ENCODE data around the gene PPIF. TPM values are rescaled to one million over a fixed set of nuclear protein-coding genes. Genes with fewer than 3 reads are reported as not detected.

Gene PPIF
- polyA plus RNA-seq, 1 donor = 19.9 TPM

DNA sequence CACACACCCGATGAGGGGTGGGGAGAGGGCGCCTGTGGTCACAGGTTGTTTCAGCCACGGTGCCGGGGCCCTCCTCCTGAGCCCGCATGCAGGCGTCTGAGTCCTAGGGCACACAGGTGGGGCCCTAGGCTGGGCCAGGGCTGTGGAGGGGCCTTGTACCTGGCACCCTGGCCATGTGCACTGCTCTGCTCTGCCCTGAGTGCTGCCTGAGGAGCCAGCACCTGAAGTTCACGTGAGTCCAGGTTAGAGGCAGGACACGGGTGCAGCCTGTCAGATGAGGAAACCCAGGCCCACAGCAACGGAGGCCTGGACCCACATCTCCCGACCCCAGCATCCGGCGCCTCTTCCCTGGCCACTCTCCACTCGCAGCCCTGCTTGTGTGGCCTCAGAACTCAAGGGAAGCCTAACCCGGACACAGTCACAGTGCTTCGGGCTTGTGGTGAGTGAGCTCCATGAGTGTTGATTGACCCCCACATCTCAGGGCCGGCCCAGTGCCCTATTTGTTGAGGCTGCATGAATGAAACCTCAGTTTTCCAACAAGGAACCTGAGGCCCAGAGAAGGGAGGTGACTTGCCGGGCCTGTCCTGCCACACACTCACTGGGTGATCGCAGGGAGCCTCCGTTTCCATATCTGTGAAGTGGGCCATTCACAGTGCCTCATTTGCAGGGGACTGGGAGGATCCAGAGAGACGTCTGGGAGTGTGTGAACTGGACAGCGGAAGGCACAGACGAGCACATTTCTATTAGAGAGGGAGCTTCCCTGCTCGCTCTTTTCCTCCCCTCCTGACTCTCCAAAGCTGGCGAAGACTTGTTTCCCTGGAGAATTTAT, 39.6 kb downstream of the PPIF start:
- DNase-seq (ENCODE audit: low read depth) = no peak

DNA sequence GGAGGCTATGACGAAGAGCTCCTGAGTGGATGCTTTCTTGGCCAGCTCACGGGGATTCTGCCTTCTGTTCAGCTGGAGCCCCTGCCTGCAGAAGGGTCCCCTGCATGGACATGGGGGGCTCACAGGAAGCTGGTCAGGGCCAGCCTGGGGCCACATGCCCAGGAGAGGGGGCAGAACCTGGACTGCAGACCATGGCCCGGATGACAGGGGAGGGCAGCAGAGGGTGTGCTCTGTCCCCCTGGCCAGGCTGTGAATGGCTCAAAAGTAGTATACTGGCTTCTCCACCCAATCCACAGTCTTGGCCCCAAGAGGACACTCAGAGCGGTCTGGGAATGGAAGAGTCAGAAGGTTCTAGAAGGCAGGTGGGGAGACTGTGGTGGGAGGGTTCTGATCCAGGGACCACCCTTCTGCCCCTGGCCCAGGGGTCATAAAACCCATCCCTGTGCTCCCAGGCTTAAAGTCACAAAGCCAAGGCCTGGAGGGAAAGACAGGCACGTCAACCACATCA, 40.3 kb downstream of the PPIF start:
- DNase-seq (ENCODE audit: low read depth) = no peak

DNA sequence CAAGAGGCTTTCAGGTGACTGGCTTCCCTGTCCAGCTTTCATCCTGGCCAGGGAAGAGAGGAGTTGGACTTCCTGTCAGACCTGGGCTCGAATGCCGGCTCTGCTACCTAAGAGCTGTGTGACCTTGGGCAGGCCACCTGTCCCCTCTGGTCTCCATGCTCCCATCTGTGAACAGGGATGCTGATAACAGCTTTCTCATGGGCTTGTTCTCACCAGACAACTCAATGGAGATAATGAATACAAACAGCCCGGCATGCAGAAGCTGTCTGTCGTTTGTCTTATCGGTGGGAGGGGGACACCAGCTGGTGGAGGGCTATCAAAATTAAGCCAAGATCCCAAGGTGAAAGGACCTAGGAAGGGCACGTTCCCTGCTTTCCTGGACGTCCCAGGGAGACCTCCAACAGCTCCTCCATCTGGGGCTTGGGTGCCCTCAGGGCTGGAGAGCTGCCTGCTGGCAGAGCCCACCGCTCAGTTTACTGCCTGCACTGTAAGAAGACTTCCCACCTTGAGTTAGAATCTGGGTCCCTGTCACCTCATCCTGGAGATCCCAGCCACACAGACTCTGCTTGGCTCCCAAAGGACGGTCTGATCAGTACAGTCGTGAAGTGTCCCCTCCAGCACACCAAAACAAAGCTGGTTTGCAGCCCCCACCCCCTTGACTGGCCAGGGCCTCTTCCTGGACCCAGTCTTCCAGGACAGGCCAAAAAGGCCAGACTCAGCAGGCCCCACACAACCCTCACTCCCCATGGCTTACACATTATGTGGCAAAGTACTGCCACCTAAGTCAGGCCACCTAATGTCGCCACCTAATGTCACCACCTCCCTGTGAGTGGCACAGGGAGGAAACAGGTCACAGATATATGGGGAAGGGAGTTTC, 40.9 kb downstream of the PPIF start:
- DNase-seq (ENCODE audit: low read depth) = no peak

DNA sequence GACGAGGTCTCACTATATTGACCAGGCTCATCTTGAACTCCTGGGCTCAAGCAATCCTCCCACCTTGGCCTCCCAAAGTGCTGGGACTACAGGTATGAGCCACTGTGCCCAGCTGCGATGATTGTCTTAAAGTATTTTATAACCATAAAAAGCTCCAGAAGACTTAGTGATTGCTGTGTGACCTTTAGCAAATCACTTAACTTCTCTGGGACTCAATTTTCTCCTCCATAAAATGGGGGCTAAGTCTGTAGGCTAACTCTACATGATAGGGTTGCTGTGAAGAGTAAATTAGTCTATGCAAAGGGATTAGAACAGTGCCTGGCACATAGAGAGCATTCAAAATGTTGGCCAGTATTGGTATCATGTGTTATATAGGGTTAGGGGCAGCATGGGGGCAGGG, 42.8 kb downstream of the PPIF start:
- no peak for DNase-seq (ENCODE audit: low read depth)

DNA sequence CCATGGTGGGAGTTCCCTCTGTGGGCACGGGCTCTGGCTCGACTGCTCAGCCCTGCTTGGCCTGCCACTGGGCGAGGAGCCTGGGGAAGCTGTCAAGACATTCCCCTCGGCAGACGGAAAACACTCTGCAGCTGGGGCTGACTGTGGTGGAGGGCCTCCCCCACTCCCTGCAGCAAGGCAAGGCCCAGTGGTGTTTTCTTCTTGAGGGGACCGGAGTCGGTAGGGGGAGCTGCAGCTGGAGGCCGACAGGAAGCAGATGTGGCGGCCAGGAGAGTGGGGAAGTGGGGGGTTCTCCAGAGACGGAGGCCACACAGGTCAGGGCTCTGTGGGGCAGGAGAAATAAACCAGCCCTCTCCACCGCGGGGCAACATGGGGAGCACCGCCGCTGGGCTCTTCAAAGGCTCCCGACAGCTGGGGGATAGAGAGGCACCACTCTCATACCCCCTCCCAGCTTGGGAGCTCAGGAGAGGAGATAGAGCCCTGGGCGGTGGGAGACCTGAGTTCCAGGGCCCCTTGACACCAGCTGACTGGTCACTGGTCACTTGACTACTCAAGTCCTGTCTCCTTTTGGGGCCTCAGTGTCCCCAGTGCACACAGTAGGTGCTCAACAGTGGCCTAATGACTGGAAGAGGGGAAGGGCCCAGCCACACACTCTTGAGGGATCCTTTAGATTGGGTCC, 43.4 kb downstream of the PPIF start:
- no peak for DNase-seq (ENCODE audit: low read depth)

DNA sequence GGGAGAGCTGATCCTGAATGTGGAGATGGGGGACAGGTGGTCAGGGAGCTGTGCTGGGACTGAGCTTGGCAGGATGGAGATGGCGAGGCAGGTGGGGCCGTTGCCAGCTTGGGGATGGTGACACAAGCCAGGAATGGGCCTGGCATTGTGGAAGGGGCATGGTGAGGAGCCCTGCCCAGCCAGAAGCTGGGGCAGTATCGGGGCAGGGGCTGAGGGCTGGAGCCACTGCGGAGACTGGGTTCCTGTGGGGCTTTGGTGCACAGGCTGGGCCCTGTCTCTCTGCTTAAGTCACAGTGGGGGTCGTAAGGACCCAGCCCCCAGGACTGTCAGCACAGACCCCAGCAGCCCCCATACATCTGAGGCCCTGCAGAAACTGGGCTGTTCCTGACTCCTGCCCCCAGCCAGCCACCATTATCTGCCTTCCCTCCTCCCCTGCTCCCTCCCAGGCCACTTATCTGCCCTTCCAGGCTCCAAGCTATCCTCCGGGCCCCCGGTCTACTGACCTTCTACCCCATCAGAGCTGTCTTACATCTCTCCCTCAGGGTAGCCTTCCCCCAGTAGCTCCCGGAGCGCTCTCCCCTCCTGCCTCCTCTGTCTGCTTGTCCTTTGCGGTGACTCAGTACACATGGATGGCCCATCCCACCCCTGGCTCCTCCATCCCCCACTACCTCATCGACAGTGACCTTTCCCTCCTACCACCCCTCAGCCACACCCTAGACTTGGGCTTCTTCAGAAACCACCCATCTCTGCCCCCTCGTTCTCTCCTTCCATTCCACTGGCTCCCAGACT, 44.2 kb downstream of the PPIF start:
- no peak for DNase-seq (ENCODE audit: low read depth)

DNA sequence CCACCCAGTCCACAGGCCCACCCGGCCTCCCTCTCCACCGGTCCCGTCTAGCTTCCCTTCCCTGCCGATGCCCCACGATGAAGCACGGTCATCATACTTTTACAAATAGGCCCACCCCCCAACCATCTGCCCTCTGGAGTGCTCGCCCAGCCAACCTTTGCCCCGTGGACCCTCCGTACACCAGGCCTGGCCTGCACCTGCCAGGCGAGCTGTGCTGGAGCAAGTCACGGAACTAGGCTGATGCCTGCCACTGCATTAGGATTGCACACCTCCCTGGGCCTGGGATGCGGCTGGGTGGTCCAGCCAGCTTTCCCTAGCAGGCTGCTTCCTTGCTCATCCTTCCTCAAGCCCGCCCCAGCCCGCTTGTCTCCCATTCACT, 44.7 kb downstream of the PPIF start:
- no peak for DNase-seq (ENCODE audit: low read depth)

DNA sequence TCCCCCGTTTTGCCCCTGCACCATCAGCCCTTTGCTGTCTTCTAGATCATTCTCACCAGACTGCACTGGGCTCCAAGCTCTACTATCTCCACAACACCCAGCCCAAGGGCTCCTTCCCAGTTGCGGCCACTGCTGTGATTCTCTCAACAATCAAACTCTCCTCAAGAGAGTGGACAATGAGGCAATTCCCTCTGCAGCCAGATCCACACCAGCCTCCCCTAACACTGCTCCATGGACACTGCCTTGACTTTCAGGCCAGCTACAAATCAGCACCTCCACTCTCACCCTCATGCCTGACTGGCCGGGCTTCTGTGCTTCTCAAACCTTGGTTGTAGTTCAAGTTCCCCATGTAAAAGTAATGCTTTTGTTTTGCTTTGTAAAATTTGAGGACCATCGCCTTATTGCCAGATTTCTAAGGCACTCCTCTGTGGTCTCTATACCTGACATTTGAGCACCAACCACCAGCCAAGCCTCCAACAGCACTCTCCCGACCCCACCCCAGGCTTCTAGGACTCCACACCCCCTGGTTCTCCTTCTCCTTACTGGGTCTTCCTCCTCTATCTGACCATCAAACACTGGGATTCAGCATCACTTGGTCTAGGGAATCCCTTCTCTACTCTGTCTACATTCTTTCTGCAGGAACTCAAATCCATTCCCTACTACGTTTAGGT, 45.4 kb downstream of the PPIF start:
- no peak for DNase-seq (ENCODE audit: low read depth)

DNA sequence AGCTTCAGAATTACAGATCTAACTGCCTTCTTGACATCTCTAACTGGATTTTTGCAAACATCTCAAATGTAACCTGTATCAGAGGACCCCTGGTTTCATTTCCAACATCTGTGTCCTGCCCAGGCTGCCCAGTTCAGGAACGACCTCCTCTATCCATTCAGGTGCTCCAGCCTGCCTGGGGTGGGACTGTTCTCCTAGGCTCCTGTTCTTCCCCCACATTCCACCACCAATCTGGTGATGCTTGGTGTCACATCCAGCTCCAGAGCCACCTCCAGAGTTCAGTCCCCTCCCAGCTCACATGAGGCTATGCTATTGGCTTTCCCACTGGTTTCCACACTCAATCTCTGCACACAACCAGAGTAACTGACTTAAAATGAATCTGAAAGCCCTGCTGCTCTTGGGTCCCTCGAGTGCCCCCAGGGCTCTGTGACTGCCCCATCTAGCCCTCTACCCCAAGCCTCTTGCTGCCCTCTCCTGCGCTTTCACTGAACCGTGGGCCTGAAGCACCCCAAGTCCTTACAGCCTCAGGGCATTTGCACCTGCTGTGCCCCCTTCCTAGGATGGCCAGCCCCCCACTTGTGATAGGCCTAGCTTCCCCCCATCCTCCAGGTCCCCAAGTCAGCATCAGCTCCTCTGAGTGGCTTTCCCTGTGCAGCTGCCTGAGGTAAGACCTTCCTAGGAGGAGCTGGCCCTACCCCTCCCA, 46.1 kb downstream of the PPIF start:
- DNase-seq (ENCODE audit: low read depth) = no peak

DNA sequence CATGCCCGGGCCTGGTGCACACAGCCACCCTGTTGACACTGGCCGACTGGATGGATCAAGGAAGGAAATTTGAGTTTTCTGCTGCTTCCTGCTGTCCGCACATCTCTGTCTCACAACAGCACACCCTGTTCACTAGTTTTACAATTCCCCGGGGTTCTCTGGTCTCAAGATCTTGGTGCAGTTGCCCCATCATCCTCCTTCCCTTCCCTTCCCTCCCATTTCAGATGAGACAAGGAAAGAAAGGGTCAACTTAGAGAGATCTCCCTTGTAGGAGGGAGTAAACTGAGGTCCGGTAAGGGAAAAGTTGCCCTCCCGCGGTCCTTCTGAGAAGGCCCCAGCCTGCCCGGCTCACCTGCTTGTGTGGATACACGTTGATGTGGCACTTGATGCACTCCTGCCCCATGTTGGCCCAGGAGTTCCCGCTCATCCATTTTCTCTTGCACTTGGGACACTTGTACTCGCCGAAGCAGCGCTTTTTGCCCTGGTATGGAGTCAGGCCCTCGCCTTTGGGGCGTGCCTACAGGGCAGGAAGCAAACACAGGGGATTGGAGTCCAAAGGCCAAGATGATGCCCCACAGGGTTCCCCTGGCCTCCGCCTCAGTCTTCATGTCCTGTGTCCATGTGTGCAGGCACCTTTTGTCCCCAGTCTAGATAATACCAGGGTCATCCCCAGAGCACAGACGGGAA, 46.8 kb downstream of the PPIF start:
- DNase-seq (ENCODE audit: low read depth) = no peak

DNA sequence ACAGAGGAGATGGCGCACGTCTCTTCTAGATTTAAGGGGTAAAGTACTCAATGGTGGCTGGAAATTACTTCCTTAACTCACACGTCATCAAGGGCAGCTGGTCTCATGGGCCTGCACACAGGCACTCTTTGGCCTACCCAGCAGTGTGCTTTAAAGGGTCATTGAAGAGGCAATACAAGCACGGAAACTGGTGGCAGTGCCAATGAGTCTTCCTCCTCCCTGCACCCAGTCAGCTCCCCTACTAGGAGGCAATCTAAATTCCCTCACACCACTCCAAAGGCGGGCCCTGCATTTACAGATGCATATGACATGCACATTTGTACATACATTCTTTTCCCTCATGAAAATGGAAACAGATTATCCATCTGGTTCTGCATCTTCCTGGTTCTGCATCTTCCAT, 47.4 kb downstream of the PPIF start:
- no peak for DNase-seq (ENCODE audit: low read depth)

DNA sequence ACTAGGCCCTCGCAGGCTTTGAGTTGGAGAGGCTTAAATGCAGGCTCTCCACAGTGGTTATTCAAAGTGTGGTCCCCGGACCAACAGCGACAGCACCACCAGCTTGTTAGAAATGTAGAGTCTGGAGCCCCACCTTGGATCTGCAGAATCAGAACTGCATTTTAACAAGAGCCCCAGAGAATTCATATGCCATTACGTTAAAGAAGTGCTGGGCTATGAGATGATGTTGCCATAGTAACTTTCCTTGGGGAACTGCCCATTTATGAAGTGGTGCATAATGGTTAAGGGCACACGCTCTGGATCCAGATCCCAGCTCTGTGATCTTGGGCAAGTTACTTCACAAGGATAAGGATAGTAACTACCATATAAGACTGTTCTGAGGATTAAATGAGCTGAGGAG, 49.3 kb downstream of the PPIF start:
- no peak for DNase-seq (ENCODE audit: low read depth)

DNA sequence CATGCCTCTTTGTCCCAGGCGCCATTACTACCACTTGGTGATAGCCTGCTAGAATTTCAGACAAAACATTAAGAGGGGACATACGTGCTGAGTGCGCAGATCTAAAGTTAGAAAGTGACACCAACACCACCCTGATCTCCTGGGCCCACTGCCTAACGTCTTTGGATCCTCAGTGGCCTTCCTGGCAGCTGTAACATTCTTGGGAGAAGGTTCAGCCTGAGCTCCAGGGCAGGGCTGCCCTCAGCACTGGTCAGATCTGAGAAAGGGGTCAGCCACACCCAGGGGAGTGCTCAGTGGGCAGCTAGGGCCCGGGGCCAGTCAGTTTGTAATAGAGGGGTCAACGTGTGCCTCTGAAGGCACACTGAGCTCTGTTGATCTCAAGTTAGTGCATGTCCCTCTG, 49.8 kb downstream of the PPIF start:
- DNase-seq (ENCODE audit: low read depth) = no peak

DNA sequence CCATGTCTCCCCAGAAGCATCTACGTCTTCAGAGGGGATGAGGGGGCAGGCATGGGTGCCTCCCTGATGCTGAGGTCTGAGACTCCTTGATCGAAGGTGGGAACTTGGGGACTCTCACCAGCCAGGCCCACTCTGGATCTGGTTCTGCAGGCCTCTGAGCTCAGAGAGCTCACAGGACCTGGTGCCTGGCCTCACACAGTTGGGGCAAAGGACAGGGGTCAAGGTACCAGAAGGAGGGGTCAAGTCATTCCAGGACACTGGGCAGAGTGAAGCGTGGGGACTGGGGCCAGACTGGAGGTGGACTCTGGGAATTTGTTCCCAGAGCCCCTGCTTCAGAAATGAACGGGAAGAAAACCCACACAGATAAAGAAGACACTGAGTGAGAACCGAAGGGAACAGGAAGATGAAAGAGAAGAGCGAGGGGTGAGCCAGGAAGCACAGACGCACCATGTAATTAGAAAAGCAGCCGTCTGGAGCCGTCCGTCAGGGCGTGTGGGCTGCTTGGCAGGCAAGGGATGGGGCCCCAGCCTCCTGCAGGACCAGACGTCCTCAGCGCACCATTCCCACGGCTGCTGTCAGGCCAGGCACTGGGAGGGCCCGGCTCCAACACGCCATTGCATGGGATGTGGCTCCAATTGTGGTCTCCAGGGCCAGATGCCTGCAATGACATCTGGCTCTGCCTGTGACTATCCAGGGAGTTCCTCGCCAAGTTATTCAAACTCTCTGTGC, 50.5 kb downstream of the PPIF start:
- DNase-seq (ENCODE audit: low read depth) = no peak

DNA sequence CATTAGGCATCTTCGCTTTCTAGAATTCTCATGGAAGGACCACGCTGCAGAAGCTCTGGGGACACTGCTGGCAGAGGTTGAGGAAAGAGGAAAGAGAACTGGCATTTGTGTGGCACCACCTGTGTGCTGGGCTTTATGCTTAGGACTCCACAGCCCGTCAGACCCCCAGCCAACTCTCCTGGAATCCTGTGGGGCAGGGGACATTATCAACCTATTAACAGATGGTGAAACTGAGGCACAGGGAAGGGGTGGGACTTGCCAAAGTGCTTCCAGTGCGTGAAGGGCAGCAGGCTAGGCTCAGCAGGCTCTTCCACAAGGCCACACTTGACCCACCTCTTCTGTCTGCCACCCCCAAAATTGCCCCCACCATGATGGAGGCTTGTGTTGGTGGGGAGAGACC, 51.4 kb downstream of the PPIF start:
- DNase-seq (ENCODE audit: low read depth) = no peak

DNA sequence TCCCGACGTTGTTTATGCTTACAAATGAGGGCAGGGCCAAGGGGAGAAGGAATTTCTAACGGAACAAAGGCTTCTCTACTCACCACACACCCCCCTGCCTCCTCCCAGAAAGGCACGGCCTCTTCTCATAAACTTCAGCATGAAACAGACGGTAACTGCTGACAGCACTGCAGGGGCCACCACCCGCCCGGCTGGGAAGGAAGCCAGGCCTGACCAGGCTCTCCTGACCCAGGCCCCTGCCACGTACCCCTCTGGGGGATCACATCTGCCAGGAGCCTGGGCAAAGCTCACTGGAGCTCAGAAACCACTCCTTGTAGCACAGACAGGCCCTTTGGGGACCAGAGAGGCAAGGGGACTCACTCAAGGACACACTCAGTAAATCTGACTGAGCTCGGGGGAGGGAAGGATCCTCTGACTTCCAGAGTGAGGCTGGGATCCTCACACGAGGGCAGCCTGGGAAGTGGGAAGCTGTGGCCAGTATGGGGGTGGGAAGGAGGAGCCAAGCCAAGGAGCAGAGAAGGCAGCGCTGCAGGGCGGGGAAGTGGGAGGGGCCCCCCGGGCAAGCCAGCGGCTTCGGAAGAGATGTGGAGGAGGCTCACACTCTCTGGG, 52.1 kb downstream of the PPIF start:
- DNase-seq (ENCODE audit: low read depth) = peak; percentile 68

DNA sequence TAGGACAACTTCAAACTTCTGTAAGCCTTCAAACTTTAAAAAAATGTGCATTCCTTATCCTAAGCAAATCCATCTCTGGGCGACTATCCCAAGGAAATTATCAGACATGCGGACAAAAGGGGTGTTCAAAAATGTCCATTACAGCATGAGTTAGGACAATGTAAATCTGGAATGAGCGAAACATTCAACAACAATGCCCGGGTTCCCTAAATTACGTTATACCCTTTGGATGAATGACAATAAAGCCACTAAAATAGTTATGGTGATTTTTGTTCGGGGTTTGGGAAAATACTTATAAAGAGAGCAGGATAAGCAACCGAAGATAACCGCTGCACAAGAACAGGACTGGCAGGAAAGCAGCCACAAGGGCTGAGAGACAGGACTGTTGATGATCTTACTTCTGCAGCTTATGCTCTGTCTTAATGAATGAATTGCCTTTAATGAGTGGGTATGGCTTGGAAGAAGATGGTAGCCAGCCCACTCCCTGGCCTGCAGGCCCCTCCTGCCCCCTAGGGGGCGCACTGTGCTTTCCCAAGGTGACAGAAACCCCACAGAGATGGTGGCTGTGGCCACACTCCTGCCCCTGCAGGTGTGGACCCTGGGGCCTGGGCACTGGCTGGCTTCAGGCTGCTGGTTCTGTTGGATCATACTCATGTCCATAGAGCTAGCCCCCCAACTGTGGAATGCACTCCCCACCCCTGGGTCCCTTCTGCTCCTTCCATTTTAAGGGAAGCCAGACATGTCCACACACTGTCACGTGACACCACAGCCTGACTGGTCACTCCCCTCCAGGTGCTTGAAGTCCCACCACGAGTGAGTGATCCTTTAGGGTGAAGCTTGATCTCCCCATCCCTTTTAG, 53.1 kb downstream of the PPIF start:
- DNase-seq (ENCODE audit: low read depth) = no peak
